Measurements from ENCODE around the gene FAM156A. TPM values are rescaled to one million over a fixed set of nuclear protein-coding genes. Genes with fewer than 3 reads are reported as not detected.
"Not testable (repeated sequence)": the region's sequence is repeated elsewhere in the genome, so short reads cannot be mapped to it uniquely, and the experiment has no call there.

The FAM156A gene
- total and polyA plus RNA-seq, 2 donors (not counting 3 experiments of a cell fraction or from before 2014, with no cell fraction given) = 15.3 to 16.1 TPM

GRCh38 chrX:52949884-52950283 lies 8.4 kb downstream of the FAM156A start:
- H3K4me1 ChIP-seq (ENCODE audit: control insufficient read depth, extremely low read depth, insufficient read depth, low read length); H3K4me3 ChIP-seq (replicated peaks in 1 of 3; ENCODE audit: insufficient read depth in 1 of 3, low read depth in 1 of 3, low read length in 3 of 3); intact Hi-C loops (cut with micrococcal nuclease); BruUV-seq (replicated peaks); FAIRE-seq; DNase-seq (ENCODE audit: low read depth, low spot score); H3K9me1 ChIP-seq (replicated peaks; ENCODE audit: control insufficient read depth, extremely low read depth, insufficient read depth, low read length); CTCF ChIA-PET; H3K36me3 ChIP-seq (ENCODE audit: control insufficient read depth in 2 of 2, extremely low read depth in 1 of 2, insufficient read depth in 2 of 2, low read length in 2 of 2); H3K9me3 ChIP-seq (replicated peaks; ENCODE audit: control insufficient read depth, insufficient read depth, low read length); H2AFZ ChIP-seq (ENCODE audit: low read depth, low read length); H3K27ac ChIP-seq (ENCODE audit: insufficient read depth, low read depth, low read length); H3K9ac ChIP-seq (replicated peaks; ENCODE audit: extremely low read depth, insufficient read depth, low read length); H4K20me1 ChIP-seq (replicated peaks; ENCODE audit: control insufficient read depth, extremely low read depth, insufficient read depth, low read length); H3K79me2 ChIP-seq (ENCODE audit: control insufficient read depth, insufficient read depth, low read length); H3K4me2 ChIP-seq (ENCODE audit: insufficient read depth, low read length); dilution Hi-C loops (cut with MboI; ENCODE audit: extremely low pct_ligation_motif_present, low sequenced_read_pairs); POLR2A ChIA-PET; H3K27me3 ChIP-seq (ENCODE audit: control insufficient read depth in 2 of 2, insufficient read depth in 2 of 2, low read length in 2 of 2): not testable (repeated sequence)

GRCh38 chrX:52949325-52949724 lies 9.0 kb downstream of the FAM156A start:
- BruUV-seq (replicated peaks); H3K27me3 ChIP-seq (ENCODE audit: control insufficient read depth in 2 of 2, insufficient read depth in 2 of 2, low read length in 2 of 2); H3K27ac ChIP-seq (ENCODE audit: insufficient read depth, low read depth, low read length); H3K9me3 ChIP-seq (replicated peaks; ENCODE audit: control insufficient read depth, insufficient read depth, low read length); H3K9ac ChIP-seq (replicated peaks; ENCODE audit: extremely low read depth, insufficient read depth, low read length); CTCF ChIA-PET; H3K4me1 ChIP-seq (ENCODE audit: control insufficient read depth, extremely low read depth, insufficient read depth, low read length); H2AFZ ChIP-seq (ENCODE audit: low read depth, low read length); H3K36me3 ChIP-seq (ENCODE audit: control insufficient read depth in 2 of 2, extremely low read depth in 1 of 2, insufficient read depth in 2 of 2, low read length in 2 of 2); H3K79me2 ChIP-seq (ENCODE audit: control insufficient read depth, insufficient read depth, low read length); H4K20me1 ChIP-seq (replicated peaks; ENCODE audit: control insufficient read depth, extremely low read depth, insufficient read depth, low read length); POLR2A ChIA-PET; H3K4me2 ChIP-seq (ENCODE audit: insufficient read depth, low read length); dilution Hi-C loops (cut with MboI; ENCODE audit: extremely low pct_ligation_motif_present, low sequenced_read_pairs); H3K4me3 ChIP-seq (replicated peaks in 1 of 3; ENCODE audit: insufficient read depth in 1 of 3, low read depth in 1 of 3, low read length in 3 of 3); FAIRE-seq; intact Hi-C loops (cut with micrococcal nuclease); DNase-seq (ENCODE audit: low read depth, low spot score); H3K9me1 ChIP-seq (replicated peaks; ENCODE audit: control insufficient read depth, extremely low read depth, insufficient read depth, low read length): not testable (repeated sequence)

- H3K9me3 ChIP-seq (replicated peaks; ENCODE audit: control insufficient read depth, insufficient read depth, low read length); H3K36me3 ChIP-seq (ENCODE audit: control insufficient read depth in 2 of 2, extremely low read depth in 1 of 2, insufficient read depth in 2 of 2, low read length in 2 of 2); CTCF ChIA-PET; FAIRE-seq; H3K27ac ChIP-seq (ENCODE audit: insufficient read depth, low read depth, low read length); H3K9ac ChIP-seq (replicated peaks; ENCODE audit: extremely low read depth, insufficient read depth, low read length); H3K27me3 ChIP-seq (ENCODE audit: control insufficient read depth in 2 of 2, insufficient read depth in 2 of 2, low read length in 2 of 2); H4K20me1 ChIP-seq (replicated peaks; ENCODE audit: control insufficient read depth, extremely low read depth, insufficient read depth, low read length); DNase-seq (ENCODE audit: low read depth, low spot score); BruUV-seq (replicated peaks); intact Hi-C loops (cut with micrococcal nuclease); H3K4me2 ChIP-seq (ENCODE audit: insufficient read depth, low read length); POLR2A ChIA-PET; H3K4me1 ChIP-seq (ENCODE audit: control insufficient read depth, extremely low read depth, insufficient read depth, low read length); dilution Hi-C loops (cut with MboI; ENCODE audit: extremely low pct_ligation_motif_present, low sequenced_read_pairs); H3K79me2 ChIP-seq (ENCODE audit: control insufficient read depth, insufficient read depth, low read length); H3K4me3 ChIP-seq (replicated peaks in 1 of 3; ENCODE audit: insufficient read depth in 1 of 3, low read depth in 1 of 3, low read length in 3 of 3); H3K9me1 ChIP-seq (replicated peaks; ENCODE audit: control insufficient read depth, extremely low read depth, insufficient read depth, low read length); H2AFZ ChIP-seq (ENCODE audit: low read depth, low read length): not testable (repeated sequence)
Observed at GRCh38 chrX:52948265-52948664, 10.1 kb downstream of the FAM156A start.

- intact Hi-C loops (cut with micrococcal nuclease); H3K79me2 ChIP-seq (ENCODE audit: control insufficient read depth, insufficient read depth, low read length); DNase-seq (ENCODE audit: low read depth, low spot score); H3K27me3 ChIP-seq (ENCODE audit: control insufficient read depth in 2 of 2, insufficient read depth in 2 of 2, low read length in 2 of 2); H3K27ac ChIP-seq (ENCODE audit: insufficient read depth, low read depth, low read length); H3K4me2 ChIP-seq (ENCODE audit: insufficient read depth, low read length); H3K4me3 ChIP-seq (replicated peaks in 1 of 3; ENCODE audit: insufficient read depth in 1 of 3, low read depth in 1 of 3, low read length in 3 of 3); H3K9me1 ChIP-seq (replicated peaks; ENCODE audit: control insufficient read depth, extremely low read depth, insufficient read depth, low read length); POLR2A ChIA-PET; H3K36me3 ChIP-seq (ENCODE audit: control insufficient read depth in 2 of 2, extremely low read depth in 1 of 2, insufficient read depth in 2 of 2, low read length in 2 of 2); H3K9me3 ChIP-seq (replicated peaks; ENCODE audit: control insufficient read depth, insufficient read depth, low read length); CTCF ChIA-PET; H2AFZ ChIP-seq (ENCODE audit: low read depth, low read length); H4K20me1 ChIP-seq (replicated peaks; ENCODE audit: control insufficient read depth, extremely low read depth, insufficient read depth, low read length); FAIRE-seq; dilution Hi-C loops (cut with MboI; ENCODE audit: extremely low pct_ligation_motif_present, low sequenced_read_pairs); H3K4me1 ChIP-seq (ENCODE audit: control insufficient read depth, extremely low read depth, insufficient read depth, low read length); H3K9ac ChIP-seq (replicated peaks; ENCODE audit: extremely low read depth, insufficient read depth, low read length): not testable (repeated sequence)
- BruUV-seq (replicated peaks) = TSS peak; percentile 22
Observed at GRCh38 chrX:52947501-52947900, 10.8 kb downstream of the FAM156A start.
